Endodermal cell (in vitro differentiated cells): Measurements from ENCODE around the gene INPP5E. TPM values are rescaled to one million over a fixed set of nuclear protein-coding genes. Genes with fewer than 3 reads are reported as not detected.

Experiments
- DNase-seq: peaks from one replicate; pipeline ENCODE4 v3.0.0-alpha.2; 2017
- H3K27ac ChIP-seq: 2 replicates; pipeline ENCODE4 v1.5.1; 2013; ENCODE audit warnings: mild to moderate bottlenecking, low read depth, low read length, moderate library complexity
- H3K27me3 ChIP-seq: 2 replicates; pipeline ENCODE4 v1.6.1; 2013; ENCODE audit warnings: mild to moderate bottlenecking, low read length, moderate library complexity; ENCODE audit not compliant: insufficient read depth, control insufficient read depth, poor library complexity, severe bottlenecking
- H3K36me3 ChIP-seq: 2 replicates; pipeline ENCODE4 v1.7.0; 2013; ENCODE audit warnings: mild to moderate bottlenecking, low read length, moderate library complexity; ENCODE audit not compliant: control insufficient read depth, insufficient read depth
- H3K4me1 ChIP-seq: one replicate; pipeline ENCODE4 v1.7.0; 2013; ENCODE audit warnings: low read length; ENCODE audit not compliant: control insufficient read depth, insufficient read depth
- H3K4me3 ChIP-seq: 2 replicates; pipeline ENCODE4 v1.5.1; 2013; ENCODE audit warnings: mild to moderate bottlenecking, low read length, moderate library complexity
- H3K9ac ChIP-seq: 2 replicates; pipeline ENCODE4 v1.6.1; 2013; ENCODE audit warnings: mild to moderate bottlenecking, low read length, moderate library complexity; ENCODE audit not compliant: poor library complexity, severe bottlenecking; ENCODE audit errors: extremely low read depth
- H3K9me3 ChIP-seq: 2 replicates; pipeline ENCODE4 v1.6.1; 2013; ENCODE audit warnings: mild to moderate bottlenecking, low read length, moderate library complexity; ENCODE audit not compliant: control insufficient read depth
- H3K27ac Mint-ChIP-seq: 2 replicates; pipeline ENCODE4 v1.8.0; 2020; ENCODE audit warnings: mixed read lengths
- H3K27me3 Mint-ChIP-seq: 2 replicates; pipeline ENCODE4 v1.8.0; 2021; ENCODE audit warnings: mild to moderate bottlenecking, mixed read lengths; ENCODE audit not compliant: insufficient read depth
- H3K36me3 Mint-ChIP-seq: 2 replicates; pipeline ENCODE4 v1.8.0; 2020; ENCODE audit warnings: low read depth, mixed read lengths
- H3K4me1 Mint-ChIP-seq: 2 replicates; pipeline ENCODE4 v1.8.0; 2020; ENCODE audit warnings: mixed read lengths
- H3K4me3 Mint-ChIP-seq: 2 replicates; pipeline ENCODE4 v1.8.0; 2020; ENCODE audit warnings: mild to moderate bottlenecking, moderate library complexity, mixed read lengths
- H3K9me3 Mint-ChIP-seq: 2 replicates; pipeline ENCODE4 v1.8.0; 2020; ENCODE audit warnings: mild to moderate bottlenecking, mixed read lengths
- CTCF ChIP-seq: fragments of 200-600 bp; sonication (generic); conservative IDR thresholded peaks from 2 replicates; pipeline ENCODE4 v1.5.0; 2021; ENCODE audit warnings: antibody characterized with exemption, mild to moderate bottlenecking
- WGBS, 2 experiments: methylation state at CpG; one replicate each; pipeline versions ENCODE4 v1.1.5 to v1.1.7; 2013; ENCODE audit warnings: missing lambda C conversion rate in 2 of 2, mixed read lengths in 1 of 2; ENCODE audit not compliant: insufficient coverage in 1 of 2, insufficient read length in 1 of 2; 5-methylcytosine and 5-hydroxymethylcytosine counted together
- total RNA-seq, 2 donors: library from RNA; stranded (reverse); fragmentation: NEBNext Ultra II Directional in 1 of 2; extraction: Animal tissue kit (Norgen Biotek cat#: 25700) in 1 of 2; gene quantifications; 2 replicates in 1 of 2; 3 replicates in 1 of 2; pipeline ENCODE4 v1.2.1, GENCODE V29; 2021

INPP5E gene
- total RNA-seq, 2 donors from 2014 or later: 30.8 to 34.7 TPM

DNA sequence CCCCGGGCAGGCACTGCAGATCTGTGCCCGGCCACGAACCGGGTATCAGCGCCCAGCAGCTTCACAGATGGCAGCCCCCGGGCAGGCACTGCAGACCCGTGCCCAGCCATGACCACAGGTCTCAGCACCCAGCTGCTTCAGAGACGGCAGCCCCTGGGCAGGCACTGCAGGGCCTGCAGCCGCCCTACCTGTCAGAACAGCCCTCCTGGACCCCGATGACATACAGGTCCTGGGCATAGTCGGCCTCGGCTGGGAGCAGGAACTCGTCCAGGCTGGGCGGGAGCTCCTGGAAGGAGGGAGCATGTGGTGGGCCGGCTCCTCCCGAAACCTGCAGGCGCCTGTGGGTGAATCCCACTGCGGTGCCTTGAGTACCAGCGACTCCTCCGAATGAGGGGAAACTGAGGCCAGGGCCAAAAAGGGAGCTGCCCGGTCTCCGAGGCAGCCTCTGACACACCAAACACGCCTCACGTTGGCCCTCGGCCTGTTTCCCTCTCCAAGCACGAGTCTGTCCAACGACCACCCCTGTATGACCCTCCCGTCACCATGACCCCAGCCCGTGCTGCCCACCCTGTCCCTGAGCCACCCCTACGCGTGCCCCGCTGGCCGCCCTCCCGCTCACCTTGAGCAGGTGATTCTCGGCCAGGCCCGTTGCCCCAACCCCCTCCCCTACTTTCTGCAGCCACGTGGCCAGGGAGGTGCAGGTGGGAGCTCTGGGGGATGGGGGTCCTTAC, 5.6 kb downstream of the INPP5E start:
- Histone ChIP-seq H3K4me1 (peaks cover 9% of the 10 kb centered on the region), H3K9ac (no peak overlapping the region), H3K4me3 (no peak overlapping the region), H3K27me3 (no peaks in the 10 kb centered on the region), H3K36me3 (peaks cover 14% of the 10 kb centered on the region), H3K27ac (no peak overlapping the region), H3K9me3 (no peaks in the 10 kb centered on the region)
- WGBS, 2 experiments: 94% methylated on average over 23 to 37 of the region's 37 CpGs
- no peak for DNase-seq
- TF ChIP-seq CTCF: no peak
- Mint-ChIP-seq H3K4me3 (no peak overlapping the region), H3K27ac (no peak overlapping the region), H3K36me3 (peaks cover 11% of the 10 kb centered on the region), H3K4me1 (peaks cover 16% of the 10 kb centered on the region), H3K27me3 (no peaks in the 10 kb centered on the region), H3K9me3 (no peaks in the 10 kb centered on the region)

DNA sequence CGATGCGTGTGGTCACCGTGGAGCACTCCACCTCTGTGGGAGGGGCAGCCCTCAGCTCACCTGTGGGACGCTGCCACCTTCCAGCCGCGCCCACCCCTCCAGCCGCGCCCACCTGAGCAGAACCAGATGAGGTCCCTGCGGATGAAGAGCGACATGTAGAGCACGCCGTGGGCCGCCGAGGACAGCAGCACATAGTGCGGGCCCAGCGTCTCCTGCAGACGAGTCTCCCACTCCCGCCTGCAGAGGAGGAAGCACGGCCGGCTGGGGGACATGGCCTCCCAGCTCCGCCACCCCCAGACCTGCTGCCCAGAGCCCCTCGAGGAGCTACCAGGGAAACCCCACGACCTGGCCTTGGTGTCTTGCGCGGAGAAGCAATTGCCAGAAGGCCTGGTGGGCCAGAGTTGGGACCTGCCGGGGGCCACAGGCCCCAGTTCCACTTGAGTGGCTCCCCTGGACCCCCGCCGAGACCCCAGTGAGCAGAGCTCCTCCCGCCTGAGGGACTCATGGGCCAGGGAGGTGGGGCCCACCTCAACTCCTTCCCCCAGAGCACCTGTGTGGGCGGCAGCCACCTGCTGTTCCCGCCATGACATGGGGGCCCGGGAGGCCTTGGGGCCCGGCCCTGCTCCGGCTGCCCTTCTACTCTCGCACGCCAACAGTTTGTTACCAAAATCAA, 6.5 kb downstream of the INPP5E start:
- WGBS, 2 experiments: 88 to 90% methylated on average over 21 to 36 of the region's 36 CpGs

GRCh38 chr9:136432591-136432990, 7.1 kb downstream of the INPP5E start:
- H3K27ac ChIP-seq: no peak overlapping the region
- H3K4me1 ChIP-seq: peaks cover 7% of the 10 kb centered on the region
- H3K9me3 Mint-ChIP-seq: no peaks in the 10 kb centered on the region
- no peak overlapping the region for H3K27ac Mint-ChIP-seq
- TF ChIP-seq CTCF: no peak
- no peaks in the 10 kb centered on the region for H3K27me3 Mint-ChIP-seq
- H3K9me3 ChIP-seq: no peaks in the 10 kb centered on the region
- H3K4me3 Mint-ChIP-seq: no peak overlapping the region
- peaks cover 13% of the 10 kb centered on the region for H3K4me1 Mint-ChIP-seq
- peaks cover 18% of the 10 kb centered on the region for H3K36me3 ChIP-seq
- no peak overlapping the region for H3K9ac ChIP-seq
- H3K4me3 ChIP-seq: no peak overlapping the region
- no peaks in the 10 kb centered on the region for H3K27me3 ChIP-seq
- DNase-seq: no peak
- 81 to 85% methylated on average over 11 to 26 of the region's 26 CpGs for WGBS, 2 experiments
- peaks cover 17% of the 10 kb centered on the region for H3K36me3 Mint-ChIP-seq

More for the DNA sequence above, 6.5 kb downstream of the INPP5E start:
- no peak overlapping the region for H3K4me3 ChIP-seq
- H3K4me1 Mint-ChIP-seq: peaks cover 16% of the 10 kb centered on the region
- peaks cover 9% of the 10 kb centered on the region for H3K4me1 ChIP-seq
- no peak overlapping the region for H3K27ac ChIP-seq
- no peak for DNase-seq
- no peak overlapping the region for H3K27ac Mint-ChIP-seq
- no peak overlapping the region for H3K4me3 Mint-ChIP-seq
- no peaks in the 10 kb centered on the region for H3K9me3 ChIP-seq
- H3K36me3 Mint-ChIP-seq: peaks cover 15% of the 10 kb centered on the region
- no peak for TF ChIP-seq CTCF
- H3K27me3 ChIP-seq: no peaks in the 10 kb centered on the region
- H3K9ac ChIP-seq: no peak overlapping the region
- peaks cover 18% of the 10 kb centered on the region for H3K36me3 ChIP-seq
- H3K27me3 Mint-ChIP-seq: no peaks in the 10 kb centered on the region
- H3K9me3 Mint-ChIP-seq: no peaks in the 10 kb centered on the region
